HepG2 (cell line): Measurements from ENCODE around the gene SIGLEC15. TPM values are rescaled to one million over a fixed set of nuclear protein-coding genes. Genes with fewer than 3 reads are reported as not detected.

Source experiments
- ATAC-seq: fragments of 200-7000 bp; cut with Tn5 transposase; 3 replicates; pipeline ENCODE4 v1.9.1; 2020; ENCODE audit warnings: mild to moderate bottlenecking, moderate library complexity
- BruUV-seq: library from RNA; stranded (reverse); fragments of 400-500 nt; replicated peaks from 2 replicates; lab custom pipeline; 2021; lab: Mats Ljungman, UMichigan
- CTCF ChIA-PET: fragments of 300-600 bp; formaldehyde crosslinking; extraction: SDS; loops from one replicate; lab custom pipeline; 2021; ENCODE audit warnings: low total read pairs, inconsistent platforms, low intra/inter-chr PET ratio; lab: Yijun Ruan, JAX
- POLR2A ChIA-PET: fragments of 350-600 bp; sonication (Branson Sonifier 250); formaldehyde crosslinking; loops from one replicate; lab custom pipeline; 2020; ENCODE audit warnings: antibody characterized with exemption, inconsistent platforms; lab: Yijun Ruan, JAX
- DNase-seq: peaks from one replicate; pipeline ENCODE4 v3.0.0-alpha.2; 2015; ENCODE audit warnings: low spot score
- FAIRE-seq: peaks from 3 replicates; lab custom pipeline; 2011; peaks lifted over from hg19 to GRCh38; lab: Jason Lieb, UNC
- H2AFZ ChIP-seq: one replicate; pipeline ENCODE4 v1.6.1; 2011; ENCODE audit warnings: low read length, inconsistent platforms
- H3K27ac ChIP-seq: fragments of 300-600 bp; 3 replicates; pipeline ENCODE4 v1.8.0; 2011; ENCODE audit warnings: mixed run types, mild to moderate bottlenecking, mixed read lengths, low read length, inconsistent platforms; ENCODE audit not compliant: insufficient read depth; ENCODE audit errors: extremely low read length
- H3K27me3 ChIP-seq, 2 experiments: fragments of 200-600 bp in 1 of 2; 2 replicates in 1 of 2; 3 replicates in 1 of 2; pipeline versions ENCODE4 v1.6.0 to v1.8.0; 2011; ENCODE audit warnings: low read length in 2 of 2, mild to moderate bottlenecking in 2 of 2, moderate library complexity in 2 of 2, inconsistent platforms in 1 of 2; ENCODE audit not compliant: insufficient read depth in 2 of 2, control insufficient read depth in 1 of 2
- H3K36me3 ChIP-seq, 2 experiments: fragments of 200-600 bp in 1 of 2; replicated peaks in 1 of 2; 2 replicates in 1 of 2; 3 replicates in 1 of 2; pipeline versions ENCODE4 v1.5.1 to v1.8.0; 2011; ENCODE audit warnings: low read length in 2 of 2, inconsistent platforms in 1 of 2; ENCODE audit not compliant: insufficient read depth in 2 of 2, control insufficient read depth in 1 of 2
- H3K4me1 ChIP-seq: 2 replicates; pipeline ENCODE4 v1.5.1; 2012; ENCODE audit warnings: low read length, inconsistent platforms; ENCODE audit not compliant: insufficient read depth
- H3K4me2 ChIP-seq: 2 replicates; pipeline ENCODE4 v1.6.0; 2011; ENCODE audit warnings: low read depth, low read length, inconsistent platforms
- H3K4me3 ChIP-seq, 3 experiments: fragments of 200-600 bp in 1 of 3; sonication (generic), shearing (Covaris generic) in 1 of 3; replicated peaks in 1 of 3; 2 replicates each; pipeline ENCODE4 v1.5.1; 2011 to 2016; ENCODE audit warnings: low read length in 3 of 3, inconsistent platforms in 2 of 3, low read depth in 2 of 3, mild to moderate bottlenecking in 2 of 3, control low read depth in 1 of 3, mixed read lengths in 1 of 3; ENCODE audit not compliant: insufficient read depth in 1 of 3
- H3K79me2 ChIP-seq: one replicate; pipeline ENCODE4 v1.6.1; 2011; ENCODE audit warnings: low read length, inconsistent platforms; ENCODE audit not compliant: insufficient read depth
- H3K9ac ChIP-seq: 2 replicates; pipeline ENCODE4 v1.6.0; 2011; ENCODE audit warnings: mild to moderate bottlenecking, low read depth, low read length, inconsistent platforms; ENCODE audit not compliant: insufficient read depth
- H3K9me3 ChIP-seq: 2 replicates; pipeline ENCODE4 v1.5.1; 2012; ENCODE audit warnings: mild to moderate bottlenecking, low read length
- H4K20me1 ChIP-seq: 2 replicates; pipeline ENCODE4 v1.6.0; 2011; ENCODE audit warnings: inconsistent platforms, mild to moderate bottlenecking, low read length, moderate library complexity; ENCODE audit not compliant: insufficient read depth
- AKAP8 ChIP-seq: sonication (generic); formaldehyde crosslinking; IDR thresholded peaks from 2 replicates; pipeline ENCODE4 v1.5.1; 2020; ENCODE audit warnings: mild to moderate bottlenecking, missing genetic modification reagents
- GATA4 ChIP-seq: sonication (generic); IDR thresholded peaks from 2 replicates; pipeline ENCODE4 v1.6.1; 2016; ENCODE audit warnings: antibody characterized with exemption, low read depth, borderline replicate concordance
- GTF3A ChIP-seq: sonication (generic); formaldehyde crosslinking; conservative IDR thresholded peaks from 2 replicates; pipeline ENCODE4 v1.4.0; 2020; ENCODE audit warnings: mild to moderate bottlenecking, missing genetic modification reagents
- KDM4B ChIP-seq: sonication (generic); formaldehyde crosslinking; IDR thresholded peaks from 2 replicates; pipeline ENCODE4 v1.4.0; 2020; ENCODE audit warnings: missing genetic modification reagents
- NKX3-1 ChIP-seq: sonication (generic); formaldehyde crosslinking; IDR thresholded peaks from 2 replicates; pipeline ENCODE4 v1.5.0; 2020; ENCODE audit warnings: missing genetic modification reagents
- SOX5 ChIP-seq: IDR thresholded peaks from 2 replicates; pipeline ENCODE4 v1.6.1; 2016; ENCODE audit warnings: borderline replicate concordance
- SRSF1 ChIP-seq: fragments of 200-400 bp; formaldehyde crosslinking; optimal IDR thresholded peaks from 2 replicates; pipeline ENCODE3; 2017; ENCODE audit warnings: mild to moderate bottlenecking, low read depth, low read length, moderate library complexity
- STAT6 ChIP-seq: sonication (generic); formaldehyde crosslinking; IDR thresholded peaks from 2 replicates; pipeline ENCODE4 v1.4.0; 2020; ENCODE audit warnings: missing genetic modification reagents, mild to moderate bottlenecking, borderline replicate concordance
- ZBTB1 ChIP-seq: sonication (generic); formaldehyde crosslinking; IDR thresholded peaks from 2 replicates; pipeline ENCODE4 v1.4.0; 2020; ENCODE audit warnings: missing genetic modification reagents, borderline replicate concordance
- ZBTB14 ChIP-seq: sonication (generic); formaldehyde crosslinking; IDR thresholded peaks from 2 replicates; pipeline ENCODE4 v1.4.0; 2020; ENCODE audit warnings: missing genetic modification reagents
- ZGPAT ChIP-seq: IDR thresholded peaks from 2 replicates; pipeline ENCODE4 v1.6.1; 2016; ENCODE audit warnings: mild to moderate bottlenecking
- ZNF552 ChIP-seq: sonication (generic); formaldehyde crosslinking; IDR thresholded peaks from 2 replicates; pipeline ENCODE4 v1.9.0; 2022; ENCODE audit warnings: missing genetic modification reagents, mild to moderate bottlenecking, borderline replicate concordance
- ZNF589 ChIP-seq: sonication (generic); formaldehyde crosslinking; conservative IDR thresholded peaks from 2 replicates; pipeline ENCODE4 v1.8.0; 2022; ENCODE audit warnings: mild to moderate bottlenecking, moderate library complexity, missing genetic modification reagents
- ZUFSP ChIP-seq: sonication (generic); formaldehyde crosslinking; IDR thresholded peaks from 2 replicates; pipeline ENCODE4 v1.9.0; 2021; ENCODE audit warnings: missing genetic modification reagents, mild to moderate bottlenecking, borderline replicate concordance
- WGBS: methylation state at CpG from one replicate; pipeline ENCODE4 v1.1.6; 2017; ENCODE audit warnings: low lambda C conversion rate; 5-methylcytosine and 5-hydroxymethylcytosine counted together
- in situ Hi-C: cut with HindIII; loops from 2 replicates; pipeline ENCODE4 v1.10.0; 2017; ENCODE audit warnings: low pct_unique_long_range_greater_than_20kb; ENCODE audit not compliant: extremely low pct_ligation_motif_present
- intact Hi-C: fragments of 100-400 bp; cut with micrococcal nuclease; formaldehyde crosslinking; loops from one replicate; pipeline ENCODE4 v1.10.0; 2022; ENCODE audit not compliant: unreplicated experiment
- polyA plus RNA-seq, 8 experiments: library from polyadenylated mRNA; depleted of rRNA in 3 of 8; stranded (reverse) in 7 of 8; unstranded in 1 of 8; fragments of >200 nt; fragmentation: Illumina TruSeq in 4 of 8; extraction: Trizol in 4 of 8; gene quantifications; 2 replicates each; pipeline versions ENCODE4 v1.2.1 to v1.2.3, GENCODE V29; 2011 to 2016; ENCODE audit warnings: low read depth in 4 of 8, missing spikeins in 1 of 8, mixed read lengths in 1 of 8; ENCODE audit not compliant: insufficient read depth in 1 of 8
- total RNA-seq, 5 experiments: library from RNA; depleted of rRNA; stranded (reverse); fragments of >200 nt; fragmentation: Illumina TruSeq; extraction: Trizol; gene quantifications; 2 replicates each; pipeline ENCODE4 v1.2.3, GENCODE V29; 2016; ENCODE audit warnings: low read depth in 1 of 5

SIGLEC15 gene
- total and polyA plus RNA-seq, 2 of the 13 experiments (the other 11 are each of a cell fraction or from before 2014, with no cell fraction given), result not detected

GRCh38 chr18:45787346-45787745 lies 38.1 kb upstream of the SIGLEC15 start:
- no peak for FAIRE-seq
- in situ Hi-C loops, result no loop called here
- no peak for ATAC-seq
- Histone ChIP-seq H4K20me1 (no peaks in the 10 kb centered on the region), H2AFZ (no peak overlapping the region), H3K4me2 (no peak overlapping the region), H3K4me3 (no peak overlapping the region), H3K9ac (no peak overlapping the region), H3K79me2 (no peaks in the 10 kb centered on the region), H3K27me3 (no peaks in the 10 kb centered on the region), H3K36me3 (no peaks in the 10 kb centered on the region), H3K27ac (no peak overlapping the region), H3K4me1 (no peaks in the 10 kb centered on the region), H3K9me3 (no peaks in the 10 kb centered on the region)
- POLR2A ChIA-PET, result no interaction called here
- 93% methylated on average over 1 of the region's 1 CpG for WGBS
- DNase-seq, result no peak
- CTCF ChIA-PET, result no interaction called here
- intact Hi-C loops, result no loop called here
- TF ChIP-seq ZNF589 (no peak), ZBTB14 (CRISPR knock-in tag) (no peak), STAT6 (CRISPR knock-in tag) (no peak), SOX5 (CRISPR knock-in tag) (no peak), SRSF1 (no peak), ZUFSP (CRISPR knock-in tag) (no peak), ZNF552 (CRISPR knock-in tag) (no peak), KDM4B (no peak), NKX3-1 (CRISPR knock-in tag) (no peak), GTF3A (CRISPR knock-in tag) (no peak), ZGPAT (no peak), GATA4 (no peak), AKAP8 (CRISPR knock-in tag) (no peak), ZBTB1 (CRISPR knock-in tag) (no peak)
- no TSS peak for BruUV-seq
